ENCODE results near the gene IL12RB1. TPM values are rescaled to one million over a fixed set of nuclear protein-coding genes. Genes with fewer than 3 reads are reported as not detected.

IL12RB1 gene
- total RNA-seq, 3 donors from 2014 or later: 1.8 to 4.0 (median 2.2) TPM

- TF ChIP-seq CTCF (IDR thresholded peaks at IDR 0.05): no peak
- DNase-seq: no peak
- no peaks in the 10 kb centered on the region for H3K36me3 ChIP-seq (ENCODE audit: low read depth)
- intact Hi-C loops (cut with DNase I, micrococcal nuclease): no loop called here
- no peaks in the 10 kb centered on the region for H3K9me3 ChIP-seq
- no peak overlapping the region for H3K4me3 ChIP-seq
- peak; percentile 12 for ATAC-seq
- H3K4me1 ChIP-seq (ENCODE audit: low read depth): no peaks in the 10 kb centered on the region
These were observed 41.3 kb upstream of the IL12RB1 start for GRCh38 chr19:18128044-18128443.

GRCh38 chr19:18126097-18126496, 39.4 kb upstream of the IL12RB1 start:
- no peak for ATAC-seq
- Histone ChIP-seq H3K36me3 (ENCODE audit: low read depth) (no peaks in the 10 kb centered on the region), H3K4me1 (ENCODE audit: low read depth) (no peaks in the 10 kb centered on the region), H3K4me3 (no peak overlapping the region), H3K9me3 (no peaks in the 10 kb centered on the region)
- DNase-seq: no peak
- TF ChIP-seq CTCF (IDR thresholded peaks at IDR 0.05): no peak
- intact Hi-C loops (cut with DNase I, micrococcal nuclease): no loop called here

- intact Hi-C loops (cut with DNase I, micrococcal nuclease): no loop called here
- Histone ChIP-seq H3K36me3 (ENCODE audit: low read depth) (no peaks in the 10 kb centered on the region), H3K4me1 (ENCODE audit: low read depth) (peaks cover 1% of the 10 kb centered on the region), H3K4me3 (no peak overlapping the region), H3K9me3 (no peaks in the 10 kb centered on the region)
- no peak for TF ChIP-seq CTCF (IDR thresholded peaks at IDR 0.05)
- ATAC-seq: no peak
- DNase-seq: no peak
These were observed 37.1 kb upstream of the IL12RB1 start for GRCh38 chr19:18123819-18124218.

- H3K36me3 ChIP-seq (ENCODE audit: low read depth): no peaks in the 10 kb centered on the region
- H3K4me1 ChIP-seq (ENCODE audit: low read depth): peaks cover 8% of the 10 kb centered on the region
- DNase-seq (no peak), ATAC-seq (no peak)
- H3K4me3 ChIP-seq: no peak overlapping the region
- no peak for TF ChIP-seq CTCF (IDR thresholded peaks at IDR 0.05)
- intact Hi-C loops (cut with DNase I, micrococcal nuclease): no loop called here
- no peaks in the 10 kb centered on the region for H3K9me3 ChIP-seq
These were observed 36.4 kb upstream of the IL12RB1 start for GRCh38 chr19:18122860-18123795.

GRCh38 chr19:18122424-18122823, 35.7 kb upstream of the IL12RB1 start:
- intact Hi-C loops (cut with DNase I, micrococcal nuclease): no loop called here
- no peak for TF ChIP-seq CTCF (IDR thresholded peaks at IDR 0.05)
- no peaks in the 10 kb centered on the region for H3K9me3 ChIP-seq
- no peak for DNase-seq
- H3K4me1 ChIP-seq (ENCODE audit: low read depth): peaks cover 11% of the 10 kb centered on the region
- H3K36me3 ChIP-seq (ENCODE audit: low read depth): no peaks in the 10 kb centered on the region
- ATAC-seq: no peak
- H3K4me3 ChIP-seq: no peak overlapping the region

All from mucosa of descending colon (tissue), 3 donors.